ENCODE measurements around the gene FGR. TPM values are rescaled to one million over a fixed set of nuclear protein-coding genes. Genes with fewer than 3 reads are reported as not detected.

FGR gene
- total RNA-seq, 4 donors from 2014 or later, result 4.3 to 9.8 (median 5.2) TPM

- WGBS, 2 donors, result 42 to 60% methylated on average over 4 of the region's 4 CpGs
- no peak overlapping the region for H3K4me3 ChIP-seq (ENCODE audit: low read depth, poor library complexity, severe bottlenecking)
- TF ChIP-seq POLR2A (IDR thresholded peaks at IDR 0.05), result no peak
- TF ChIP-seq, protein P1, sequence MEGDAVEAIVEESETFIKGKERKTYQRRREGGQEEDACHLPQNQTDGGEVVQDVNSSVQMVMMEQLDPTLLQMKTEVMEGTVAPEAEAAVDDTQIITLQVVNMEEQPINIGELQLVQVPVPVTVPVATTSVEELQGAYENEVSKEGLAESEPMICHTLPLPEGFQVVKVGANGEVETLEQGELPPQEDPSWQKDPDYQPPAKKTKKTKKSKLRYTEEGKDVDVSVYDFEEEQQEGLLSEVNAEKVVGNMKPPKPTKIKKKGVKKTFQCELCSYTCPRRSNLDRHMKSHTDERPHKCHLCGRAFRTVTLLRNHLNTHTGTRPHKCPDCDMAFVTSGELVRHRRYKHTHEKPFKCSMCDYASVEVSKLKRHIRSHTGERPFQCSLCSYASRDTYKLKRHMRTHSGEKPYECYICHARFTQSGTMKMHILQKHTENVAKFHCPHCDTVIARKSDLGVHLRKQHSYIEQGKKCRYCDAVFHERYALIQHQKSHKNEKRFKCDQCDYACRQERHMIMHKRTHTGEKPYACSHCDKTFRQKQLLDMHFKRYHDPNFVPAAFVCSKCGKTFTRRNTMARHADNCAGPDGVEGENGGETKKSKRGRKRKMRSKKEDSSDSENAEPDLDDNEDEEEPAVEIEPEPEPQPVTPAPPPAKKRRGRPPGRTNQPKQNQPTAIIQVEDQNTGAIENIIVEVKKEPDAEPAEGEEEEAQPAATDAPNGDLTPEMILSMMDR (IDR thresholded peaks at IDR 0.05), result no peak
- intact Hi-C loops (cut with DNase I; ENCODE audit: low total_unique reads), result no loop called here
- no peak for DNase-seq (ENCODE audit: low spot score in 2 of 2)
Measured at GRCh38 chr1:27596986-27597385, 38.0 kb downstream of the FGR start.

DNA sequence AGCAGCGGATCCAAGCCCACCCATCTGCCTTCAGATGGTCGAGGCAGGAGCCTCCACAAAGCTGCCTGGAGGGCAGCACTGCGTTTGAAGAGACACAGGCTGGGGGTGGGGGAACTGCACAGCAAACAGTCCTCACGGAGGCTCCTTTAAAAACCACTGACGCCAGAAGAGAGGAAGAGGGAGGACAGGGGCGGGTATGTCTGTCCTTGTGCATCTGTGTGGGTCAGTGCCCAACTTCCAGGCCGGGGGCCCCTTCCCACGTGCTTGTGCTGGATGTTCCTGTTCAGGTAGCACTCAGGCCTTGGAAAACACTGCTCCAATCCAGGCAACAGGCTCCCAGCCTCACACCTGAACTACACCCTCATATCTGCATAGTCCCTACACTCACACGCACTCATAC, 38.7 kb downstream of the FGR start:
- no peak overlapping the region for H3K4me3 ChIP-seq (ENCODE audit: low read depth, poor library complexity, severe bottlenecking)
- TF ChIP-seq, protein P1 (IDR thresholded peaks at IDR 0.05), result no peak
- no peak for TF ChIP-seq POLR2A (IDR thresholded peaks at IDR 0.05)
- intact Hi-C loops (cut with DNase I; ENCODE audit: low total_unique reads), result no loop called here
- no peak for DNase-seq (ENCODE audit: low spot score in 2 of 2)
- WGBS, 2 donors, result 28 to 41% methylated on average over 9 of the region's 9 CpGs

DNA sequence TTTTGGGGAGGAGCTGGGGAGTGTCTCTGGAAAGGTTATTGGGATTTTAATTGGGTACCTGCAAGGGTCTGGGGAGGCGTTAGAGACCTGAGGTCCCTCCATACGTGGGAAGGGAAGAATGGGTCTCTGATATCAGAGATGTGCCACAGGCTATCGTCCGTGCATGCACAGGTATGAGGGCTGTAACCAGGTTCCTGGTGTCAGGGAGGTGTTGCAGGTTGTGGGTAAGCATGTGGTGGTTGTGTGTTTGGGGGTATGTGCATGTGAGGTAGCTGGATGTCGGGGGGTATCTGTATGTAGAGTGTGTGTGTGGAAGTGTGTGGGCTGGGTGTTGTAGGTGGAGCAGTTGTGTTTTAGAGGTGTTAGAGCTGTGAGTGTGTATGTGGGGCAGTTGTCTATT, 39.4 kb downstream of the FGR start:
- 54 to 57% methylated on average over 5 of the region's 5 CpGs for WGBS, 2 donors
- TF ChIP-seq POLR2A (IDR thresholded peaks at IDR 0.05), result no peak
- no peak for DNase-seq (ENCODE audit: low spot score in 2 of 2)
- intact Hi-C loops (cut with DNase I; ENCODE audit: low total_unique reads), result no loop called here
- H3K4me3 ChIP-seq (ENCODE audit: low read depth, poor library complexity, severe bottlenecking), result no peak overlapping the region

- no peak for TF ChIP-seq POLR2A (IDR thresholded peaks at IDR 0.05)
- TF ChIP-seq, protein P1 (IDR thresholded peaks at IDR 0.05), result no peak
- intact Hi-C loops (cut with DNase I; ENCODE audit: low total_unique reads), result no loop called here
- H3K4me3 ChIP-seq (ENCODE audit: low read depth, poor library complexity, severe bottlenecking), result no peak overlapping the region
- 40 to 48% methylated on average over 17 of the region's 17 CpGs for WGBS, 2 donors
- no peak for DNase-seq (ENCODE audit: low spot score in 2 of 2)
Measured at GRCh38 chr1:27594564-27595510, 40.1 kb downstream of the FGR start.

GRCh38 chr1:27593678-27594563, 41.1 kb downstream of the FGR start:
- no peak for DNase-seq (ENCODE audit: low spot score in 2 of 2)

More at GRCh38 chr1:27593678-27594563, 41.1 kb downstream of the FGR start:
- H3K4me3 ChIP-seq (ENCODE audit: low read depth, poor library complexity, severe bottlenecking), result no peak overlapping the region
- 60 to 63% methylated on average over 8 of the region's 8 CpGs for WGBS, 2 donors
- intact Hi-C loops (cut with DNase I; ENCODE audit: low total_unique reads), result no loop called here
- TF ChIP-seq, protein P1 (IDR thresholded peaks at IDR 0.05), result no peak
- TF ChIP-seq POLR2A (IDR thresholded peaks at IDR 0.05), result no peak

All from lower leg skin (tissue), 4 donors.